GM23338 (cell line): ENCODE data around the gene BZW2. TPM values are rescaled to one million over a fixed set of nuclear protein-coding genes. Genes with fewer than 3 reads are reported as not detected.

Experiments
- ATAC-seq: fragments of 200-7000 bp; cut with Tn5 transposase; 3 replicates; pipeline ENCODE4 v1.9.1; 2020
- DNase-seq: peaks from one replicate; pipeline ENCODE4 v3.0.0-alpha.2; 2015; ENCODE audit warnings: low spot score
- H2AFZ ChIP-seq: fragments of 200-600 bp; sonication (generic); 2 replicates; pipeline ENCODE4 v1.8.0; 2016; ENCODE audit warnings: antibody characterized with exemption, mild to moderate bottlenecking, moderate library complexity
- H3F3A ChIP-seq: fragments of 200-600 bp; sonication (generic); replicated peaks from 2 replicates; pipeline ENCODE4 v1.8.0; 2017; ENCODE audit warnings: antibody characterized with exemption, mixed run types, low read depth
- H3K27ac ChIP-seq: fragments of 200-600 bp; sonication (generic); 2 replicates; pipeline ENCODE4 v1.6.1; 2016; ENCODE audit warnings: low read depth
- H3K27me3 ChIP-seq: fragments of 200-600 bp; sonication (generic); 2 replicates; pipeline ENCODE4 v1.8.0; 2016; ENCODE audit warnings: mild to moderate bottlenecking, mixed run types, moderate library complexity; ENCODE audit not compliant: insufficient read depth
- H3K36me3 ChIP-seq: fragments of 200-600 bp; sonication (generic); 2 replicates; pipeline ENCODE4 v1.8.0; 2016; ENCODE audit warnings: mild to moderate bottlenecking; ENCODE audit not compliant: insufficient read depth
- H3K4me1 ChIP-seq: fragments of 200-600 bp; sonication (generic); 2 replicates; pipeline ENCODE4 v1.8.0; 2016; ENCODE audit warnings: mild to moderate bottlenecking, moderate library complexity; ENCODE audit not compliant: insufficient read depth
- H3K4me2 ChIP-seq: fragments of 200-600 bp; sonication (generic); 2 replicates; pipeline ENCODE4 v1.7.1; 2017; ENCODE audit warnings: mixed run types
- H3K4me3 ChIP-seq: fragments of 200-600 bp; sonication (generic); 2 replicates; pipeline ENCODE4 v1.6.1; 2016; ENCODE audit warnings: mixed run types
- H3K79me2 ChIP-seq: fragments of 200-600 bp; sonication (generic); replicated peaks from 2 replicates; pipeline ENCODE4 v1.8.0; 2017; ENCODE audit warnings: mild to moderate bottlenecking; ENCODE audit not compliant: insufficient read depth
- H3K9me2 ChIP-seq: fragments of 200-600 bp; sonication (generic); 2 replicates; pipeline ENCODE4 v1.8.0; 2017; ENCODE audit not compliant: insufficient read depth
- H4K20me1 ChIP-seq: fragments of 200-600 bp; sonication (generic); replicated peaks from 2 replicates; pipeline ENCODE4 v1.8.0; 2017; ENCODE audit warnings: mild to moderate bottlenecking; ENCODE audit not compliant: insufficient read depth
- H3K27ac Mint-ChIP-seq: 2 replicates; pipeline ENCODE4 v1.8.0; 2020; ENCODE audit warnings: inconsistent platforms, mild to moderate bottlenecking, moderate library complexity, mixed read lengths
- H3K27me3 Mint-ChIP-seq: 3 replicates; pipeline ENCODE4 v1.8.0; 2022; ENCODE audit warnings: low read depth, mild to moderate bottlenecking, moderate library complexity, mixed read lengths, inconsistent platforms; ENCODE audit not compliant: insufficient read depth, poor library complexity
- H3K36me3 Mint-ChIP-seq: 3 replicates; pipeline ENCODE4 v1.8.0; 2021; ENCODE audit warnings: low read depth, mild to moderate bottlenecking, inconsistent platforms, moderate library complexity, mixed read lengths
- H3K4me1 Mint-ChIP-seq: 3 replicates; pipeline ENCODE4 v1.8.0; 2020; ENCODE audit warnings: mild to moderate bottlenecking, inconsistent platforms, mixed read lengths
- H3K4me3 Mint-ChIP-seq: 3 replicates; pipeline ENCODE4 v1.8.0; 2021; ENCODE audit warnings: moderate library complexity, mild to moderate bottlenecking, inconsistent platforms, mixed read lengths
- H3K9me3 Mint-ChIP-seq: 3 replicates; pipeline ENCODE4 v1.8.0; 2020; ENCODE audit warnings: moderate library complexity, mild to moderate bottlenecking, inconsistent platforms, mixed read lengths
- CREB1 ChIP-seq: fragments of 250-450 bp; sonication (Bioruptor Pico); IDR thresholded peaks from 2 replicates; pipeline ENCODE4 v1.5.0; 2020; ENCODE audit warnings: low read depth, mild to moderate bottlenecking, moderate library complexity
- EZH2 ChIP-seq: fragments of 200-600 bp; sonication (generic); IDR thresholded peaks from one replicate; pipeline ENCODE4 v1.8.0; 2017; ENCODE audit warnings: antibody characterized with exemption, mild to moderate bottlenecking, low read depth; ENCODE audit not compliant: unreplicated experiment
- EZH2phosphoT487 ChIP-seq: fragments of 200-600 bp; sonication (generic); IDR thresholded peaks from one replicate; pipeline ENCODE4 v1.8.1; 2018; ENCODE audit warnings: antibody characterized with exemption; ENCODE audit not compliant: unreplicated experiment
- STAT1 ChIP-seq: IDR thresholded peaks from one replicate; pipeline ENCODE4 v1.6.1; 2016; ENCODE audit warnings: antibody characterized with exemption; ENCODE audit not compliant: unreplicated experiment
- ZNF114 ChIP-seq: fragments of 250-450 bp; sonication (Bioruptor Pico); IDR thresholded peaks from 2 replicates; pipeline ENCODE4 v1.5.0; 2020; ENCODE audit warnings: mild to moderate bottlenecking, moderate library complexity
- ZNF462 ChIP-seq: fragments of 250-450 bp; sonication (Bioruptor Pico); IDR thresholded peaks from 2 replicates; pipeline ENCODE4 v1.5.0; 2020; ENCODE audit warnings: mild to moderate bottlenecking, moderate library complexity
- polyA plus RNA-seq: library from polyadenylated mRNA; unstranded; fragments of >200 nt; fragmentation: Nextera tagmentation; extraction: Ambion mirVana; gene quantifications from 2 replicates; pipeline ENCODE4 v1.2.1, GENCODE V29; 2016
- total RNA-seq: library from RNA; depleted of rRNA; stranded (reverse); fragments of >200 nt; shearing (Covaris generic); gene quantifications from 2 replicates; pipeline ENCODE4 v1.2.3, GENCODE V29; 2014

BZW2 gene
- total and polyA plus RNA-seq, 2 experiments from 2014 or later = 88.8 to 108 TPM

GRCh38 chr7:16670731-16671344 lies 24.9 kb downstream of the BZW2 start:
- no peaks in the 10 kb centered on the region for H3K9me2 ChIP-seq
- peak overlapping the region; percentile 17 for H3K4me2 ChIP-seq
- no peak overlapping the region for H2AFZ ChIP-seq
- H3K27me3 ChIP-seq = no peaks in the 10 kb centered on the region
- no peak for TF ChIP-seq ZNF462 (CRISPR knock-in tag)
- peak; percentile 4; the same call in 1 of the 2 replicates for TF ChIP-seq CREB1 (CRISPR knock-in tag)
- H3K4me1 Mint-ChIP-seq = peaks cover 39% of the 10 kb centered on the region
- no peaks in the 10 kb centered on the region for H4K20me1 ChIP-seq
- peak overlapping the region; percentile 18 for H3K27ac Mint-ChIP-seq
- peaks cover 43% of the 10 kb centered on the region for H3K36me3 Mint-ChIP-seq
- H3K4me3 Mint-ChIP-seq = no peak overlapping the region
- no peaks in the 10 kb centered on the region for H3F3A ChIP-seq
- peaks cover 57% of the 10 kb centered on the region for H3K79me2 ChIP-seq
- H3K27ac ChIP-seq = peak overlapping the region; percentile 70
- H3K36me3 ChIP-seq = no peaks in the 10 kb centered on the region
- peak; percentile 75 for ATAC-seq
- H3K4me1 ChIP-seq = peaks cover 27% of the 10 kb centered on the region
- H3K27me3 Mint-ChIP-seq = peaks cover 4% of the 10 kb centered on the region
- H3K9me3 Mint-ChIP-seq = no peaks in the 10 kb centered on the region
- peak; percentile 30 for DNase-seq
- H3K4me3 ChIP-seq = no peak overlapping the region

- Histone ChIP-seq H3K4me1 (peaks cover 27% of the 10 kb centered on the region), H3K79me2 (peaks cover 67% of the 10 kb centered on the region), H3K4me2 (no peak overlapping the region), H3F3A (no peaks in the 10 kb centered on the region), H2AFZ (no peak overlapping the region), H3K27ac (no peak overlapping the region), H4K20me1 (no peaks in the 10 kb centered on the region), H3K4me3 (no peak overlapping the region), H3K36me3 (0 out of 2 replicates have a peak, but pooled peaks cover 2% of the 10 kb centered on the region), H3K9me2 (no peaks in the 10 kb centered on the region), H3K27me3 (no peaks in the 10 kb centered on the region)
- peaks cover 2% of the 10 kb centered on the region; the same call in 2 of the 3 replicates for H3K9me3 Mint-ChIP-seq
- H3K27ac Mint-ChIP-seq = peak overlapping the region; percentile 81
- ATAC-seq (no peak), DNase-seq (no peak)
- peaks cover 39% of the 10 kb centered on the region for H3K4me1 Mint-ChIP-seq
- no peak overlapping the region for H3K4me3 Mint-ChIP-seq
- H3K36me3 Mint-ChIP-seq = peaks cover 47% of the 10 kb centered on the region
- H3K27me3 Mint-ChIP-seq = peaks cover 4% of the 10 kb centered on the region
- TF ChIP-seq EZH2 (no peak), EZH2phosphoT487 (no peak), ZNF462 (CRISPR knock-in tag) (no peak), STAT1 (no peak), ZNF114 (no peak)
Observed at GRCh38 chr7:16671811-16672210, 25.8 kb downstream of the BZW2 start.
